Spinal cord (tissue), 10 donors: ENCODE data around the gene RASAL3. TPM values are rescaled to one million over a fixed set of nuclear protein-coding genes. Genes with fewer than 3 reads are reported as not detected.

Experiments used
- DNase-seq, 6 donors: peaks; one replicate each; pipeline versions ENCODE4 v3.0.0 to v3.0.0-alpha.2; 2013 to 2015; ENCODE audit warnings: low spot score in 6 of 6, low read depth in 4 of 6
- H3K27ac ChIP-seq: one replicate; pipeline ENCODE4 v1.5.1; 2013; ENCODE audit warnings: low read depth, low read length, control low read depth
- H3K27me3 ChIP-seq: one replicate; pipeline ENCODE4 v1.6.1; 2013; ENCODE audit warnings: low read length; ENCODE audit not compliant: control insufficient read depth, insufficient read depth
- H3K36me3 ChIP-seq: one replicate; pipeline ENCODE4 v1.6.1; 2013; ENCODE audit warnings: low read length; ENCODE audit not compliant: control insufficient read depth, insufficient read depth
- H3K4me1 ChIP-seq: one replicate; pipeline ENCODE4 v1.6.1; 2013; ENCODE audit warnings: low read length; ENCODE audit not compliant: control insufficient read depth, insufficient read depth
- H3K4me3 ChIP-seq: one replicate; pipeline ENCODE4 v1.5.1; 2013; ENCODE audit warnings: low read depth, low read length, control low read depth
- H3K9me3 ChIP-seq: one replicate; pipeline ENCODE4 v1.6.1; 2013; ENCODE audit warnings: low read length; ENCODE audit not compliant: control insufficient read depth, insufficient read depth
- WGBS: methylation state at CpG from one replicate; pipeline ENCODE4 v1.1.5; 2013; ENCODE audit warnings: missing lambda C conversion rate; ENCODE audit not compliant: insufficient coverage; 5-methylcytosine and 5-hydroxymethylcytosine counted together
- polyA plus RNA-seq, 2 donors: library from polyadenylated mRNA; unstranded; fragments of 120-200 nt; gene quantifications; one replicate each; pipeline ENCODE4 v1.2.1, GENCODE V29; 2013; ENCODE audit not compliant: insufficient read length in 2 of 2
- total RNA-seq, 2 donors: library from RNA; depleted of rRNA in 1 of 2; stranded (reverse); fragments of 120-200 nt in 1 of 2; fragments of >200 nt in 1 of 2; gene quantifications; one replicate each; pipeline versions ENCODE4 v1.2.3 to v1.2.4, GENCODE V29; 2013 to 2014
- donor health status: healthy.

RASAL3 gene
- total and polyA plus RNA-seq, 4 donors = 1.9 to 4.2 (median 2.8) TPM

DNA sequence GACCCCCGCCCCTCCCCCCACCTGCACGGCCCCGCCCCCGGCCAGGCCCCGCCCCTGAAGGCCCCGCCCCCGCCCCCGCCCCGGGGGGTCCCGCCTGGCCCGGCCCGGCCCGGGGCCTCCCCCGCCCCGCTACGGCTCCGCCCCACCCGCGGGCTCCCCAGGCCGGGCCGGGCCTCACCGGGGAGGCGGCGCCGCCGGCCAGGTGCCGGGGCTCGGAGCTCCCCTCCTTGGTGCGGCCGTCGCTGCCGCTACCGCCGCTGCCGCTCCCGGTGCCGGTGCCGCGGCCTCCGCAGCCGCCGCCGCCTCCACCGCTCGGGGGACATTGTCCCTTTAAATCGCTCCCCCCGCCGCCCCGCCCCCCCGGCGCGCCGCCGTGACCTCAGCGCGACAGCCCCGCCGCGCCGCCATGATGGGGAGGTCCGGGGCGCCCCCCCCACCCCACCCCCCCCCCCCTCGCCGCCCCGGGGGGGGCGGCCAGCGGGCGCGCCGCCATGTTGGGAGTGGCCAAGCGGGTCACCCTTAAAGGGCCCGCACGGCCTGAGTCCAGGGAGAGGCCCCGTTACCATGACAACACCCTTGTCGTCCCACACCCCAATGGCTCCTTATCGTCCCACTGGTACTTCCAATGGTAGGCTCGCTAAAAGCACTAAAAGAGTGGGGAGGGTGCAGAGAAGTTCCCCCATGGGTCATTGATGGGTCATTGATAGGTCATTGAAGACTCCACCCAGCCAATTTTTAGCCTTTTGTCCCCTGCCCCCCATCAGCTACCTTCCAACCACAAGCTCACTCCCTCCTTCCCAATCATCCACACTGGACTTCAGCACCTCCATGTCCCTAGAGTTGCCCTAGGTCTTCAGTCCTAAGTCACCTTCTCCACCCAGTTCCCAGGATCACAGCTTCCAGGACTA lies 14.5 kb downstream of the RASAL3 start, which contains the start of gene WIZ:
Gene WIZ, minus strand, starts transcription at position 337 of the 908 bp plus-strand sequence. CDS start 1,649 bp downstream, outside the sequence.
- WGBS = under 1% methylated on average over 43 of the region's 77 CpGs

DNA sequence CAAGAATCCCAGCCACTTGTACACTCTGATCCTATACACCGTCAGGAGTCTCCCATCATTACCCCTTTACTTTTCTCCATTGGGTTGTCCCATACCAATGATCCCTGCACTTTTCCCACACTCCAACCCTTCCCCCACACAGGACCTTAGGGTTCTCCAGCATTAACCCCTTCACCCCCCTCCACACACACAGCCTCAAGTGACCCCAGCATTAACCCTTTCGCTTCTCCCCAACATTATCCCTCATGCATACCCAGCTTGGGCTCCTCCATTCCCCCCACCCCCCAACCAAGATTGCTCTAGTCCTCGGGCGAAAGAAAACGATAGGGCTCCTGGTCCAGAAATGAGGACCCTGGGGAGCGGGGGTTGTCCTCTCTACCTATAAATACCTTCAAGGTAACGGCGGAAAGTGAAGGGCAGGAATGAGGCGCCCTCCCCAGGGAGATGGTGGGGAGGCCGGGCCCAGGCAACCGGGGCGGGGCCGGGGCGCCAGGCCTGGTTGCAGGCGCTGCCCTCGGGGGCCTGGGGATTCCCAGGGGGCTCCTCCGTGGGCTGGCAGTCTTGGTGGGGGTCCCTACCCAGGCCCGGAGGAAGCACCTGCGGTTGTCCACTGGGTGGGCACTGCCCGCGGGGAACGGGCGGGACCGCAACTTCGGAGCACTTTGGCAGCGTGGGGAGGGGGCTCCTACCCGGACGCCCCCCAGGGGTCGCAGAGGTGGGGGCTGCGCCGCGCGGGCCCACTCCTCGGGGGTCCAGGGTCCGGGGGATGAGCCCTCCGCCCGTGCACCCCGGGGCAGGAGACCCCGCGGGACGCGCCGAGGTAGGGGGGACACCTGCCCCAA lies 15.3 kb downstream of the RASAL3 start:
- Histone ChIP-seq H3K27ac (no peak overlapping the region), H3K9me3 (no peaks in the 10 kb centered on the region), H3K27me3 (peaks cover 18% of the 10 kb centered on the region), H3K4me3 (peak overlapping the region; percentile 41), H3K4me1 (peaks cover 22% of the 10 kb centered on the region), H3K36me3 (peaks cover 42% of the 10 kb centered on the region)
- DNase-seq = peak in 2 of 6 donors; percentile 26 to 35
- under 1% methylated on average over 30 of the region's 43 CpGs for WGBS

More for the DNA sequence above, 14.5 kb downstream of the RASAL3 start, which contains the start of gene WIZ:
- peaks cover 27% of the 10 kb centered on the region for H3K27me3 ChIP-seq
- H3K27ac ChIP-seq = peak within 1 kb of the TSS; percentile 40
- H3K4me3 ChIP-seq = peak within 1 kb of the TSS; percentile 41
- H3K9me3 ChIP-seq = no peaks in the 10 kb centered on the region
- H3K36me3 ChIP-seq = peaks cover 33% of the 10 kb centered on the region
- DNase-seq = peak in 4 of 6 donors; percentile 61 to 92 (median 78)
- H3K4me1 ChIP-seq = peaks cover 22% of the 10 kb centered on the region

DNA sequence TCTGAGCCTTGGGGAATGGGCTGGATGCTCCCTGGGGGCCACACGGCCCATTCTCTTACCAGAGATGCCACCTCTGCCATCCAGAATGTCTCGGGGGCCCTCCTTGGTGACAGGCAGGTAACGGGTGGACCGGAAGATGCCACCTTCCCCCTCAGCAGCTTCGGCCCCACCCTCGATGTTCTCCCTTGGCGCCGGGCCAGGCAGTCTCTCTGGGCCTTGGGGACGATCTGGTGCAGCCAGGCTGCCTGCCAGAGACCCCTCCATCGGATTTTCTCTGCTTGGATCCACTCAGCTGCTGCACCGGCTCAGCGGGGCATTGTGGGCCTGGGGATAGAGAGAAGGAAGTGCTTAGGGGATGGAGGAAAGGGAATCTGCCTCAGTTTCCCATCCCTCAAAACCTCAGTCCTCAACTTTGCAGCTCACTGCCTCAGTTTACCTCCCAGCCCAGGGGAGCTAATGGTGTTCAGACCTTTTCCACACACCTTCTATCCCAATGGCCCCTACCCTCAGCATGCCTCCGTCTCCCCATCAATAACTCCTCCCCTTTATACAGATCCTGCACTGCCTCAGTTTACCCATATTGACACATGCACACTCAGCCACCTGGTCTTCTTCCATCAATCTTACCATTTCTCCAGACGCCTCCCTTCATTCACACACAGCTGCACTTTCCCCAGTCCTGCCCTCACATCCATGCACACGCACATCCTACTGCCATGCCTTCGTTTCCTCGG lies 16.1 kb downstream of the RASAL3 start:
- peaks cover 21% of the 10 kb centered on the region for H3K4me1 ChIP-seq
- WGBS = 46% methylated on average over 14 of the region's 17 CpGs
- peaks cover 10% of the 10 kb centered on the region for H3K27me3 ChIP-seq
- H3K9me3 ChIP-seq = no peaks in the 10 kb centered on the region
- peak overlapping the region; percentile 41 for H3K4me3 ChIP-seq
- no peak overlapping the region for H3K27ac ChIP-seq
- no peak for DNase-seq
- peaks cover 46% of the 10 kb centered on the region for H3K36me3 ChIP-seq

DNA sequence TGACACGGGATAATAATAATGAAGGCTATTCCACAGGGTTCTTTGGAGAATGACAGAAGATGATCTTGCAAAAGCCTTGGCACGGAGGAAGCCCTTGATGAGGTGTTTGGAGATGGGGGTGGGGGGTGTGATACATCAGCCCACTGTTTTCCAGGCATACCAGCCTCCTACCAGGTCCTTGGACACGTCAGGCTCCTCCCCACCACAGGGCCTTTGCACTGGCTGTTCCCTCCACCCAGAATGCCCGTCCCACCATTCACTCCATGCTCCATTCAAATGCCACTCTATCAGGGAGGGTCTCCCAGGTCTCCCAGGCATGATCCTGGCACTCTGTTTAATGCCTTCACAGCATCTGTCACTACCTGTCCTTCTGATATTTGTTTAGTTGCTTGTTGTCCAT lies 17.3 kb downstream of the RASAL3 start:
- Histone ChIP-seq H3K27ac (no peak overlapping the region), H3K9me3 (no peaks in the 10 kb centered on the region), H3K4me3 (no peak overlapping the region), H3K27me3 (peaks cover 3% of the 10 kb centered on the region), H3K4me1 (peaks cover 12% of the 10 kb centered on the region), H3K36me3 (peaks cover 52% of the 10 kb centered on the region)
- DNase-seq = no peak
- 90% methylated on average over 3 of the region's 4 CpGs for WGBS

DNA sequence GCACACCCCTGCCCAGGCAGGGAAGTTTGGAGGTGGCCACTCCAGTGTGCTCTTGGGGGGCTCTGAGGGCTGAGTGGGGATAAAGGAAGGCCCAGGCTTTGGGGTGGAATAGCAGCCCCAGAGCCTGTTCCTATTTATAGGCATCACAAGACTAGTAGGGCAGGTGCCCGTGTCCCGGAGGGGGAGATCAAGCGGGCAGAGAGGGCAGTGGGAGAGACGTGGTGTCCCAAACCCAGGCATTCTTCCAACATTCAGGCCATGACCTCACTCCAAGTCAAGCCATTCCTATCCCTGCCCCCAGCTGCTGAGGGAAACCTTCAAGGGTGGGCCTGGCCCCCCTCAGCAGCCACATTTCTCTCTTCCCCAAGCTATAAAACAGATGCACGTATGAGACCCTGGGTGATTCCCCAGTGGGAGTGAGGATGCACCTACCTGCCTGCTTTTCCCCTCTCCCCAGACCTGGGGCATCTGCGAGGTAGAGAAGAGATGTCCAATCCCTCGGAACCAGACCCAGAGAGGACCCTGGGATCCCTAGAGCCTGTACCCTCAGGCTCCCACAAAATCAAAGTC lies 18.5 kb downstream of the RASAL3 start:
- Histone ChIP-seq H3K4me3 (no peak overlapping the region), H3K9me3 (no peaks in the 10 kb centered on the region), H3K27me3 (no peaks in the 10 kb centered on the region), H3K4me1 (peaks cover 12% of the 10 kb centered on the region), H3K36me3 (peaks cover 52% of the 10 kb centered on the region), H3K27ac (no peak overlapping the region)
- DNase-seq = no peak
- 87% methylated on average over 3 of the region's 7 CpGs for WGBS

DNA sequence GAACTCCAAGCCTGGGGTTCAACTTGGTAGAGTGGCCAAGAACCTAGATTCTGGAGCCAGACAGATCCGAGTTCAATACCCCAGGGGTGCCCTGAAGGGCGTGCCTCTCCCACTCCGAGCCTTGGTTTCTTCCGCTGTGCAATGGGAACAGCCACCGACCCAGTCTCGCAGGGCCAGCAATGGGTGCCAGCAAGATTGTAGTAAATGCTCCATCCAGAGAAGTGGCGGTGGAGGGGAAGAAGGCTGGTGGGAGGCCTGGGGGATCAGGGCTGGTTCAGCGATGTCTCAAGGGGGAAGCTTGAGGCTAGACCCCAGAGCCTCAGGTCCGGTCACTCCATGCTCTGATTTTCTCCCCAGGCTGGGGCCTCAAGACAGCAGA lies 19.1 kb downstream of the RASAL3 start:
- no peak for DNase-seq

DNA sequence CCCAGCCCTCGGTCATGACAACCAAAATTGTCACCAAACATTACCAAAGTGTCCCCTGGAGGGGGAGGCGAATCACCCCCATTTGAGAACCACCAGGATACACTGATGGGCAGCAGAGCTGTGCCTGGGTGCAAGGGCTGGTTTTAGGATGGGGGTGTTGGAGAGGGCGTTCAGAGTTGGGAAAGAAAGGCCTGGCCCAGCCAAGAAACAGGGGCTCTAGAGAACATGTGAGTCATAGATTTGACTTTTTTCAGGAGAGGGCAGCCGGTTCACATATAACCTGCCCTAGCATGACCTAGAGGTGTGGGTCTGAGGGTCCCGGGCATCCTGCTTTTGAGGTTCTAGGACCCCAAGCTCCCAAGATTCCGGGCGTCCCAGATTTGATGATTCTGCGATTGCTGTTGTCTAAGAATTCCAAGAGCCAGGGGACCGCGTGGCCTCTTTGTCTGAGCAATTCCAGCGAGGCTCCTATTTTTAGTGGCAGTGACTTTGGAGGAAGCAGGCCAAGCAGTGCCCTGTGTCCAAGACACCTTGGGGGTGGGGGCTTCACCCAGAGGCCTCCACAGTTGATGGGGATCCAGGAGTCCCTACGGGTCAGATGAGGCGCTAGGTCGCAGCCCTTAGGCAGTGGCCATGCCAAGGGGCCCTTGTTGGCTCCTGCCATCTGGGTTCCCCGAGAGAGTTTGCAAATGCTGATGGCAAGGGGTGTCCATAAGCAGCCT lies 19.7 kb downstream of the RASAL3 start:
- Histone ChIP-seq H3K36me3 (peaks cover 63% of the 10 kb centered on the region), H3K27ac (no peak overlapping the region), H3K4me1 (peaks cover 19% of the 10 kb centered on the region), H3K9me3 (no peaks in the 10 kb centered on the region), H3K27me3 (no peaks in the 10 kb centered on the region), H3K4me3 (no peak overlapping the region)
- WGBS = 90% methylated on average over 13 of the region's 15 CpGs
- DNase-seq = no peak

More for the DNA sequence above, 19.1 kb downstream of the RASAL3 start:
- H3K4me1 ChIP-seq = peaks cover 14% of the 10 kb centered on the region
- H3K27me3 ChIP-seq = no peaks in the 10 kb centered on the region
- H3K27ac ChIP-seq = no peak overlapping the region
- 92% methylated on average over 9 of the region's 9 CpGs for whole genome bisulfite sequencing
- H3K9me3 ChIP-seq = no peaks in the 10 kb centered on the region
- H3K4me3 ChIP-seq = no peak overlapping the region
- H3K36me3 ChIP-seq = peaks cover 58% of the 10 kb centered on the region

DNA sequence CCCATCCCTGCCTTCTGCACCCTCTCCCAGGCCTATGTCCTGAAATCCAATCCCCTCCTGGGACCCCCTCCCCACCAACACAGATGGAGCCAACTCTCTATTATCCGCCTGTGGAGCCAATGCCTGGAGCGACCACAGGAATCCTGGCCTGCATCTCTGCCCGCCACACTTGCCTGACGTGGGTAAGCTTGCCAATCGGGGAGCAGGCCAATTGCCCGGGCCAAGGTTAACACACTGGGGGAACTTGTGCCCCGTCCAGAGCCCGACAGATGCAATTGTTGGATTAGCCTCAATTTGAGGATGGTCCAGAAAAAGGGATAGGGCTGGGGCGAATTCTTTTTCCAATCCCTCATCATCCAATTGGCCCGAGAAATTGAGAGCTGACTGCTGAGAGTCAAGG lies 20.5 kb downstream of the RASAL3 start:
- Histone ChIP-seq H3K9me3 (no peaks in the 10 kb centered on the region), H3K27ac (no peak overlapping the region), H3K36me3 (peaks cover 71% of the 10 kb centered on the region), H3K4me3 (no peak overlapping the region), H3K27me3 (no peaks in the 10 kb centered on the region), H3K4me1 (peaks cover 22% of the 10 kb centered on the region)
- peak in 2 of 6 donors; percentile 25 to 71 for DNase-seq
- 54% methylated on average over 8 of the region's 10 CpGs for WGBS
